Measurements from ENCODE around the gene FGFR4.

Gene FGFR4

DNA sequence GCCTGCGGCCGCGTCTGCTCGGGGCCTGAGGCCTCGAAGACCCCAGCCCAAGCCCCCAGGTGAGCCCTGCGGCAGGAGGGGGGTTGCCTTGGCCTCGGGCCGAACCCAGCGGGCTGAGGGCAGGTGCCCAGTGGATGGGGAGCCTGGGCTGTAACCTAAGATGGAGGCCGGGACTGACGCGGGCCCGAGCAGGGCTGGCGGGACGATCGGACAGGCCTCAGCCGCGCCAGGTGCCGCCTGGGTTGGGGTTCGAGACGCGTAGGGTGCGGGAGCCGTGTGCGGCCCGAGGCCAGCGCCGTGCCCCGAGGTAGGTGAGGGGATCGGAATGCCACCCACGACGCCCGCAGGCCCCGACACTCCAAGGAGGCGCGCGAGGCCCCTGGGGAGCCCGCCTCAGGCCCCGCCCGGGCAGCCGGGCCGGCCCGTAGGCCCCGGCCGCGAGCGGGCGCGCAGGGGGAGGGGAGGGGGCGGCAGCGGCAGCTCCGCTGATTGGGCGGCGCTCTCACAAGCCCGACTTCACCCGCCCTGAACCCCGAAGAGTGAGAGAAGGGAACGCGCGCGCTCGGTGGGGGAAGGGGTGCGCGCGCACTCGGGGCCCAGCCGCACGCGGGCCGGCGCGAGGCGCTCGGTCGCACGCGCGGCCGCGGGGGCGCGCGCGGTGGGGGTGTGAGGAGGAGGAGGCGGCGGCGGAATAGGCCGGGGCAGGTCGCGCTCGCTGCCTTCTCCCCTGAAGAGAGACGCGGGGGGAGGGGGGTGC is 46.6 kb downstream of the FGFR4 start, which contains the start of gene NSD1:
Gene NSD1 (plus strand): TSS at position 678 of the 757 bp plus-strand sequence. CDS start 1,331 bp downstream, outside the sequence.
- DNase-seq: peak; percentile 89 to 93

GRCh38 chr5:177133853-177134696 is 47.4 kb downstream of the FGFR4 start:
- peak; percentile 44 to 52 for DNase-seq

- no peak for DNase-seq
Measured at GRCh38 chr5:177134697-177135225, 48.0 kb downstream of the FGFR4 start.

DNA sequence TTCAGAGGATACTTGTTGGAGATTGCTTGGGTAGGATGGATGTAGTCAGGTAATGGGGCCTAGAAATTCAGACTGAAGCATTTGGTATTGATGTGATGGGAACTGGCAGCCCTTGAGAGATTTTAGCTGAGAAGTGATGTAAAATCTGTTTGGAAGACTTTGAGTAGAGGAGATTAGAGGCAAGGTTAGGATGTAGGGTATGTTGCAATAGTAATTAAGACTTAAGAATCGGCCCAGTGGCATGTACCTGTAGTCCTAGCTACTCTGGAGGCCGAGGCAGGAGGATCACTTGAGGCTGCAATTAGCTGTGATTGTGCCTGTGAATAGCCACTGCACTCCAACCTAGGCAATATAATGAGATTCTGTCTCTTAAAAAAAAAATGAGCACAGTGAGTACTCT is 53.6 kb downstream of the FGFR4 start:
- no peak for DNase-seq

GRCh38 chr5:177141496-177141895 is 54.8 kb downstream of the FGFR4 start:
- DNase-seq: no peak

DNA sequence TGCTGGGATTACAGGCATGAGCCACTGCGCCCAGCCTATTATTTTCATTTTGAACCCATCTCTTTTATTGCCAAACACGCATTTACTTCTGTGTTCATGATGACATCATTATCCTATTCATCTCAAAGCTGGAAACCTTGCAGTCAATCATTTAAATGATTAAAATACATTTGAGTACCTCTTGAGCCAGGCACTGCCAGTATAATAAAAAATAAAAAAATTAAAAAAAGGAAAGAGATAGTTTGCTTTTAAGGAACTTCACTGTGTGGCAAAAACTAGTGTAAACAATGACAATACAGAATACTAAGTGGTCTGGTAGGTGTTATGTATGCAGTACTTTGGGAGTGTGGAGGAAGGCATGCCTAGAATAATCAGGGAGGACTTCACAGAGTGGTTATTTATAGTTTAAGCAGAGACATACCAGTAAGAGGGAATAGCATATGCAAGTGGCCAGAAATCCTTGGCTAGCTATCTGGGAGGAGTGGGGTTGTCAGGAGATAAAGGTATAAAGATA is 55.4 kb downstream of the FGFR4 start:
- DNase-seq: no peak

- no peak for DNase-seq
Measured at GRCh38 chr5:177142778-177143177, 56.1 kb downstream of the FGFR4 start.

GRCh38 chr5:177146891-177147638 is 60.4 kb downstream of the FGFR4 start:
- no peak for DNase-seq
